HPDE6-E6E7 (cell line): ENCODE measurements around the gene TMEM107.

Experiments used
- DNase-seq: peaks from one replicate; pipeline ENCODE4 v3.0.0; 2011; ENCODE audit warnings: missing footprints; ENCODE audit errors: extremely low spot score

Gene TMEM107

GRCh38 chr17:8162233-8162996, 13.8 kb downstream of the TMEM107 start, which contains the start of gene VAMP2:
VAMP2 (minus strand) TSS chr17:8162948; CDS start chr17:8162879, 69 bp downstream.
- no peak for DNase-seq

GRCh38 chr17:8161289-8162232, 14.6 kb downstream of the TMEM107 start:
- DNase-seq, result no peak

- no peak for DNase-seq
These were observed 15.4 kb downstream of the TMEM107 start for GRCh38 chr17:8160741-8161221.

- no peak for DNase-seq
These were observed 16.0 kb downstream of the TMEM107 start for GRCh38 chr17:8160224-8160577.

GRCh38 chr17:8159459-8160223, 16.5 kb downstream of the TMEM107 start:
- no peak for DNase-seq

GRCh38 chr17:8159032-8159400, 17.2 kb downstream of the TMEM107 start:
- no peak for DNase-seq

- DNase-seq, result peak; percentile 69
These were observed 17.7 kb downstream of the TMEM107 start for GRCh38 chr17:8158267-8159031.

GRCh38 chr17:8156246-8156992, 19.8 kb downstream of the TMEM107 start:
- peak; percentile 96 for DNase-seq

GRCh38 chr17:8155996-8156245, 20.3 kb downstream of the TMEM107 start:
- DNase-seq, result no peak

- DNase-seq, result no peak
These were observed 20.8 kb downstream of the TMEM107 start for GRCh38 chr17:8155231-8155995.

- no peak for DNase-seq
These were observed 21.5 kb downstream of the TMEM107 start for GRCh38 chr17:8154608-8155155.

- peak; percentile 67 for DNase-seq
These were observed 22.1 kb downstream of the TMEM107 start for GRCh38 chr17:8153957-8154607.

GRCh38 chr17:8153525-8153956, 22.6 kb downstream of the TMEM107 start:
- peak; percentile 78 for DNase-seq

- DNase-seq, result no peak
These were observed 23.1 kb downstream of the TMEM107 start for GRCh38 chr17:8153031-8153451.

- DNase-seq, result peak; percentile 84
These were observed 23.9 kb downstream of the TMEM107 start, which contains the start of gene PER1 for GRCh38 chr17:8152112-8152775. PER1 (minus strand) TSS chr17:8152404; CDS start chr17:8150706, 1,698 bp downstream.

GRCh38 chr17:8151641-8152111, 24.5 kb downstream of the TMEM107 start:
- no peak for DNase-seq

GRCh38 chr17:8151120-8151640, 25.0 kb downstream of the TMEM107 start:
- no peak for DNase-seq
